Osteocyte (in vitro differentiated cells): ENCODE data around the gene RXRA. TPM values are rescaled to one million over a fixed set of nuclear protein-coding genes. Genes with fewer than 3 reads are reported as not detected.

Experiments used
- DNase-seq: peaks from one replicate; pipeline ENCODE4 v3.0.0; 2021; ENCODE audit warnings: mixed read lengths; ENCODE audit not compliant: unreplicated experiment; ENCODE audit errors: extremely low spot score
- H3K27ac Mint-ChIP-seq: one replicate; pipeline ENCODE4 v1.8.0; 2021; ENCODE audit warnings: mild to moderate bottlenecking, mixed read lengths; ENCODE audit not compliant: unreplicated experiment
- H3K27me3 Mint-ChIP-seq: one replicate; pipeline ENCODE4 v1.8.0; 2021; ENCODE audit warnings: mixed read lengths; ENCODE audit not compliant: unreplicated experiment
- H3K36me3 Mint-ChIP-seq: one replicate; pipeline ENCODE4 v1.8.0; 2021; ENCODE audit warnings: mixed read lengths; ENCODE audit not compliant: unreplicated experiment
- H3K4me1 Mint-ChIP-seq: one replicate; pipeline ENCODE4 v1.8.0; 2021; ENCODE audit warnings: mixed read lengths; ENCODE audit not compliant: unreplicated experiment
- H3K4me3 Mint-ChIP-seq: one replicate; pipeline ENCODE4 v1.8.0; 2021; ENCODE audit warnings: mild to moderate bottlenecking, moderate library complexity, mixed read lengths; ENCODE audit not compliant: unreplicated experiment
- H3K9me3 Mint-ChIP-seq: one replicate; pipeline ENCODE4 v1.8.0; 2021; ENCODE audit warnings: mixed read lengths; ENCODE audit not compliant: unreplicated experiment
- total RNA-seq: library from RNA; stranded (reverse); gene quantifications from 2 replicates; pipeline ENCODE4 v1.2.1, GENCODE V29; 2021
- TF ChIP-seq, protein P1 (sequence below): fragments of 200-600 bp; sonication (generic); IDR thresholded peaks from 2 replicates; pipeline ENCODE4 v1.5.0; 2021; ENCODE audit warnings: antibody characterized with exemption, mild to moderate bottlenecking, moderate library complexity

RXRA gene
- total RNA-seq, 1 donor from 2014 or later: 82.2 TPM

DNA sequence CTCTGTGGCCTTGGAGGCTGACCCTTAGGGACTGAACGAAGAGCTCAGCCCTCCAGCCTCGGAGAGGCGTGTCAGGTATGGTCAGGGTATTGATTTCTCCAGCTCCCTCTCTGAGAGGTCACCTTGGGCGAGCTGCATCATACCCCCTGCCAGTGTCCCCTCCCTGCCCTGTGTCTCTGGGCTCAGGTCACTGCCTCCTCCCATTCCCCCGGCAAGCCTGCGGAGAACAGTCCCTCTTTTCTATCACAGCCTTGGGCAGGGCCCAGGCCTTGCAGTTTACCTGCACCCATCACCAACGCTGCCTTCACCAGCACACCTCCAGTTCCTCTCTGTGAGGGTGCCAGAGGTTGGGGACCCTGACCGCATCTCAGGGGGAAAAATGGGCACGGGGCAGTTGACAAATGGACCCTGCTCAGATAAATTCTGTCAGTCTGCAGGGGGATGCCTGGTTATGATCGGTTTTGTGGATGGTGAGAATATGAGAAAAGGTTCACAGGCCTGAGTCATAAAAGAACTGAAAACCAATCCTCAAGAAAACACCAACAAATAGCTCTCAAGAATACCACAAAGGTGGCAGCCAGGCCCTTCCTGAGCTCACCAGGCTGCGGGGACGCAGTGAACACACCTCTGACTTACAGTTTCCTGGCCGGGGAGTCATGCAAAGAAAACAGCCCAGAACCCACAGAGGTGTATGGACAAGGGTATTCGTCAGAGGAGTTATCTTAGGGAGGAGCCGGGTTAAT lies 24.7 kb upstream of the RXRA start:
- Mint-ChIP-seq H3K36me3 (no peaks in the 10 kb centered on the region), H3K4me3 (no peak overlapping the region), H3K4me1 (peaks cover 10% of the 10 kb centered on the region), H3K9me3 (peaks cover 5% of the 10 kb centered on the region), H3K27ac (no peak overlapping the region), H3K27me3 (peaks cover 5% of the 10 kb centered on the region)
- TF ChIP-seq, protein P1, sequence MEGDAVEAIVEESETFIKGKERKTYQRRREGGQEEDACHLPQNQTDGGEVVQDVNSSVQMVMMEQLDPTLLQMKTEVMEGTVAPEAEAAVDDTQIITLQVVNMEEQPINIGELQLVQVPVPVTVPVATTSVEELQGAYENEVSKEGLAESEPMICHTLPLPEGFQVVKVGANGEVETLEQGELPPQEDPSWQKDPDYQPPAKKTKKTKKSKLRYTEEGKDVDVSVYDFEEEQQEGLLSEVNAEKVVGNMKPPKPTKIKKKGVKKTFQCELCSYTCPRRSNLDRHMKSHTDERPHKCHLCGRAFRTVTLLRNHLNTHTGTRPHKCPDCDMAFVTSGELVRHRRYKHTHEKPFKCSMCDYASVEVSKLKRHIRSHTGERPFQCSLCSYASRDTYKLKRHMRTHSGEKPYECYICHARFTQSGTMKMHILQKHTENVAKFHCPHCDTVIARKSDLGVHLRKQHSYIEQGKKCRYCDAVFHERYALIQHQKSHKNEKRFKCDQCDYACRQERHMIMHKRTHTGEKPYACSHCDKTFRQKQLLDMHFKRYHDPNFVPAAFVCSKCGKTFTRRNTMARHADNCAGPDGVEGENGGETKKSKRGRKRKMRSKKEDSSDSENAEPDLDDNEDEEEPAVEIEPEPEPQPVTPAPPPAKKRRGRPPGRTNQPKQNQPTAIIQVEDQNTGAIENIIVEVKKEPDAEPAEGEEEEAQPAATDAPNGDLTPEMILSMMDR: no peak
- DNase-seq: no peak

DNA sequence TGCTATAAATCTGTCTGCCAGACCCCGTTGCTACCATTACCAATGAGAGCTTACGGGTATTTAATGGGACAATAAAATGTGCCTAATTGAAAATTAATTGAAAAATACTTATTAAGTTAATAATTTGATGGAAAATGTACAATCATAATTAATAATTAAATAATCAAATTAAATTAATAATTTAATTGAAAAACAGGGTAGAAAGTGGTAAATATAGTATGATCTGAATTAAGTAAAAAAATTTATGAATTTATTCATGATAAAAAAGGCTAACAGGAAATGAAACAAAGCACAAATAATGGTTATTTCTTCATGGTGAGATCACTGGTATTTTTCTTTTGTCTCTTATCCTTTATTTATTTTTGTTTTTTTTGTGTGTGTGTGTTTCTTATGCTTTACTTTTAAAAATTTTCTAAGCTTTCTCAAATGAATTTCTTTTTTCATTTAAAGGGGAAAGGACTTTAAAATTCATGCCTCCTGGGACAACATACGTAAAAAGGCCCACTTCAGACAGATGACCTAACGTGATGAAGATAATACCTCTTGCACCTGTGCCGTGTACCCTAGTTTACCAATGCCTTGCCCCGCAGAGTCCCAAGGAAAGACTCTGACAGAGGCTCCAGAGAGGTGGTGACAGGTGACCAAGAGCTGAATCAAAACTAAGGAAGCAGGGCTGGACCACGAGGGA lies 24.0 kb upstream of the RXRA start:
- Mint-ChIP-seq H3K9me3 (peaks cover 5% of the 10 kb centered on the region), H3K27me3 (peaks cover 5% of the 10 kb centered on the region), H3K4me3 (no peak overlapping the region), H3K4me1 (peaks cover 10% of the 10 kb centered on the region), H3K27ac (no peak overlapping the region), H3K36me3 (no peaks in the 10 kb centered on the region)
- TF ChIP-seq, protein P1: no peak
- no peak for DNase-seq

DNA sequence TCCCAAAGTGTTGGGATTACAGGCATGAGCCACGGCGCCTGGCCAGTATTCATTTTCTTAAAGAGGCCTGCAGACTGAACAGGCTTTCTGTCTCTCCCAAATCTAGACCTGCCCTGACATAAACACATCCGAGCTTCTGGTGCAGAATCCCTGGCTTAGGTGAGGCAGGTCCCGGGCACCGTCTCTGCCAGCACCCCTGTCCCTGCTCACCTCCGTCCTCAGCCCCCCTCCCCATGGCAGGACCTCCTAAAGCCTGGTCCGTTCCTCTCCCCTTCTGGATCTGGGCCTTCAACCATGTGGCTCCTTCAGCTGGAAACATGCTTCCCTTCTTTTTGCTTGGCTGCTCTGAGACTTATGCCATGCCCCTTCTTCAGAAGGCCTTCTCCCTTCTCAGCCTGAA lies 22.7 kb upstream of the RXRA start:
- TF ChIP-seq, protein P1: no peak
- Mint-ChIP-seq H3K36me3 (no peaks in the 10 kb centered on the region), H3K27me3 (peaks cover 5% of the 10 kb centered on the region), H3K4me3 (no peak overlapping the region), H3K27ac (no peak overlapping the region), H3K4me1 (peaks cover 6% of the 10 kb centered on the region), H3K9me3 (peaks cover 5% of the 10 kb centered on the region)
- DNase-seq: no peak

DNA sequence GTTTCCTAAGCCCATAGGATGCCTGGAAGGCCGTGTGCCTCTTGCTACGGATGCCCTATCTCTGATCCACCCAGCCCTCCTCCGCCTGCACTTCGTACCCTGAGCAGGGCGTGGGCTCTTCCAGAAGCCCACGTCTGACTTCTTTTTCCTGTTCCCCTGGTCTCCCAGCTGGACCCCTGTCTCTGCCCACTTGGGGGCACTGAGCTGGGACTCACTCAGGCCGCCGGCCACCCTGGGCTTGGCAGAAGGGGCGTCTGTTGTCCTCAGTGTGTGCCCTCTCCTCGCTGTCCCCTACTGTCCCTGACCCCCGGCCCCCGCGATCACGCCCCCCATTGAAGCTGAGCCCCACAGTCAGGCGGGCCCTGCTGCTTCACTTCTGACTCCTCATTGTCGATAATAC lies 22.0 kb upstream of the RXRA start:
- peaks cover 5% of the 10 kb centered on the region for H3K9me3 Mint-ChIP-seq
- no peak for DNase-seq
- peaks cover 5% of the 10 kb centered on the region for H3K27me3 Mint-ChIP-seq
- H3K36me3 Mint-ChIP-seq: no peaks in the 10 kb centered on the region
- H3K4me3 Mint-ChIP-seq: no peak overlapping the region
- TF ChIP-seq, protein P1: no peak
- no peaks in the 10 kb centered on the region for H3K4me1 Mint-ChIP-seq
- no peak overlapping the region for H3K27ac Mint-ChIP-seq

DNA sequence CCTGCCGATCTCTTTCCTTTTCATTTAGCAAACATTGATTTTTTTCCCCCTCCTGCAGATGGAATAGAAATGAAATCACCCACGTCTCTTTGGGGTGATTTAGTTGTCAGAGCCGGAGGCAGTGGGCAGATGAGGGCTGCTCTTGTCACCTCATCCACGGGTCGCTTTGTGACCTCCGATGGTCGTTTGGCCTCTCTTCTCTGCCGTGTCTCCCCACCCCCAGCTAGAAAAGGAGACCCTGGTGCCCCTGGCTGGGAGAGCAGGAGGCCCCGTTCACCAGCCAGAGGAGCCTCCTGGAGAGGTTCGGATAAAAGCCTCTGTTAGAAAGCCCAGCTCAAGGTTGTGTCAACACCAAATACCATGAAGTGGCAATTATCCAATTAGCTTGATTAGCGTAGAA lies 21.6 kb upstream of the RXRA start:
- TF ChIP-seq, protein P1: no peak
- Mint-ChIP-seq H3K4me3 (no peak overlapping the region), H3K27me3 (peaks cover 10% of the 10 kb centered on the region), H3K4me1 (no peaks in the 10 kb centered on the region), H3K27ac (no peak overlapping the region), H3K9me3 (peaks cover 5% of the 10 kb centered on the region), H3K36me3 (no peaks in the 10 kb centered on the region)
- DNase-seq: no peak
